ENCODE results near the gene EIF4B. TPM values are rescaled to one million over a fixed set of nuclear protein-coding genes. Genes with fewer than 3 reads are reported as not detected.

The EIF4B gene
- total and polyA plus RNA-seq, 2 of the 8 experiments (the other 6 are each of a cell fraction or from before 2014, with no cell fraction given) = 269 to 816 TPM

DNA sequence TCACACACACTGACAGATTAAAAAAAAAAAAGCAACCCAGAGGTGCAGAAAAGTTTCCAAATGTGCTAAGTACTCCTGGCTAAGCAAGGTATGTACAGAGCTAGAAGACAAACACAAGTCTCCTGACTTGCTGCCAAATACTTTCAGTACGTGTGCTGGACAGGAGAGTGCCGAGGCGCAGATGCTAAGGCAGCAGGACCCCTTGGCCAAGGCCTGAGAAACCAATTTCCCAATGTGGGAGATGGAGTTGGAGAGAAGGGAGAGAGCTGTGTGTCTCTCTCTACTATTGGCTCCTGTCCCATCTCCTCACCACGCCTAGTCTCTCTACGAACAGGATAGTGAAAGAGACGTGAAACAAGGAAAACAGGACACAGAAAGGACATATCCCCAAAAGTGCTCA lies 67.6 kb downstream of the EIF4B start:
- H3K23ac ChIP-seq (ENCODE audit: insufficient read length) = no peak overlapping the region
- no peak overlapping the region for H2BK15ac ChIP-seq (ENCODE audit: low read length)
- H3K27ac ChIP-seq (ENCODE audit: low read depth, low read length) = no peak overlapping the region
- H3K56ac ChIP-seq (replicated peaks; ENCODE audit: insufficient read length, low read depth, low read length) = no peak overlapping the region
- H4K20me1 ChIP-seq (replicated peaks in 1 of 2; ENCODE audit: control insufficient read depth in 1 of 2, insufficient read depth in 2 of 2, low read length in 2 of 2) = peaks cover 2 to 4% of the 10 kb centered on the region in 2 experiments
- H3K9me3 ChIP-seq (ENCODE audit: insufficient read depth in 2 of 2, low read depth in 1 of 2, low read length in 1 of 2) = no peaks in the 10 kb centered on the region
- H3K4me2 ChIP-seq (ENCODE audit: insufficient read depth in 1 of 2, low read depth in 2 of 2, low read length in 2 of 2) = no peak overlapping the region
- no peak overlapping the region for H3K18ac ChIP-seq (ENCODE audit: extremely low read depth, low read length)
- DNase-seq (ENCODE audit: low read depth in 1 of 2, low spot score in 2 of 2) (no peak), FAIRE-seq (no peak)
- no peak overlapping the region for H4K8ac ChIP-seq (ENCODE audit: extremely low read depth, insufficient read depth, low read length)
- H3K36me3 ChIP-seq (ENCODE audit: control insufficient read depth in 2 of 4, insufficient read depth in 4 of 4, low read length in 3 of 4) = peaks cover 0 to 4% (median 2%) of the 10 kb centered on the region in 4 experiments; a peak in 2 of 8 replicates
- H3K27me3 ChIP-seq (replicated peaks in 1 of 4; ENCODE audit: control insufficient read depth in 3 of 4, extremely low read depth in 1 of 4, insufficient read depth in 3 of 4, low read length in 3 of 4) = peaks cover 0 to 2% (median 0%) of the 10 kb centered on the region in 4 experiments; a peak in 2 of 7 replicates
- no peaks in the 10 kb centered on the region for H3K79me2 ChIP-seq (ENCODE audit: control insufficient read depth in 1 of 2, insufficient read depth in 2 of 2, low read length in 2 of 2)
- no peaks in the 10 kb centered on the region for H3K79me1 ChIP-seq (ENCODE audit: low read depth, low read length)
- WGBS, 2 experiments (ENCODE audit: extremely low coverage in 1 of 2, insufficient coverage in 1 of 2, insufficient read length in 1 of 2, insufficient replicate concordance in 2 of 2, low coverage in 1 of 2, low lambda C conversion rate in 2 of 2, missing lambda C conversion rate in 1 of 2) = 91% methylated on average over 6 of the region's 6 CpGs; no CpG with 5 or more reads in 1 of the 2 experiments
- H3K23me2 ChIP-seq (ENCODE audit: low read depth, low read length) = peaks cover 4% of the 10 kb centered on the region; the same call in 1 of the 2 replicates
- peaks cover 6 to 16% (median 10%) of the 10 kb centered on the region in 4 experiments for H3K4me1 ChIP-seq (replicated peaks in 1 of 4; ENCODE audit: control insufficient read depth in 3 of 4, insufficient read depth in 4 of 4, low read length in 3 of 4)
- no peak overlapping the region for H2AFZ ChIP-seq (ENCODE audit: low read length)
- H2BK12ac ChIP-seq (ENCODE audit: low read depth, low read length) = no peak overlapping the region
- H2BK5ac ChIP-seq (ENCODE audit: low read depth, low read length) = no peak overlapping the region
- no peak overlapping the region for H4K91ac ChIP-seq (replicated peaks; ENCODE audit: insufficient read length, low read length)
- H2AK5ac ChIP-seq (ENCODE audit: low read depth, low read length) = no peak overlapping the region
- ChIA-PET POLR2A (ENCODE audit: partially characterized antibody) (interaction anchor here (0.6 to 0.7 kb wide), 2 partner anchors 20 to 191 kb away, joined by 3 read pairs; no protein-coding TSS in a partner anchor), CTCF (ENCODE audit: partially characterized antibody) (interaction anchor here (0.6 to 22.4 kb wide), 6 partner anchors 8 to 172 kb away, joined by 3 to 531 read pairs (median 12); partner anchors contain the start of genes IGFBP6 and SOAT2)
- no peak overlapping the region for H2BK120ac ChIP-seq (replicated peaks; ENCODE audit: low read depth, low read length)
- TF ChIP-seq, protein P1, sequence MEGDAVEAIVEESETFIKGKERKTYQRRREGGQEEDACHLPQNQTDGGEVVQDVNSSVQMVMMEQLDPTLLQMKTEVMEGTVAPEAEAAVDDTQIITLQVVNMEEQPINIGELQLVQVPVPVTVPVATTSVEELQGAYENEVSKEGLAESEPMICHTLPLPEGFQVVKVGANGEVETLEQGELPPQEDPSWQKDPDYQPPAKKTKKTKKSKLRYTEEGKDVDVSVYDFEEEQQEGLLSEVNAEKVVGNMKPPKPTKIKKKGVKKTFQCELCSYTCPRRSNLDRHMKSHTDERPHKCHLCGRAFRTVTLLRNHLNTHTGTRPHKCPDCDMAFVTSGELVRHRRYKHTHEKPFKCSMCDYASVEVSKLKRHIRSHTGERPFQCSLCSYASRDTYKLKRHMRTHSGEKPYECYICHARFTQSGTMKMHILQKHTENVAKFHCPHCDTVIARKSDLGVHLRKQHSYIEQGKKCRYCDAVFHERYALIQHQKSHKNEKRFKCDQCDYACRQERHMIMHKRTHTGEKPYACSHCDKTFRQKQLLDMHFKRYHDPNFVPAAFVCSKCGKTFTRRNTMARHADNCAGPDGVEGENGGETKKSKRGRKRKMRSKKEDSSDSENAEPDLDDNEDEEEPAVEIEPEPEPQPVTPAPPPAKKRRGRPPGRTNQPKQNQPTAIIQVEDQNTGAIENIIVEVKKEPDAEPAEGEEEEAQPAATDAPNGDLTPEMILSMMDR (IDR thresholded peaks at IDR 0.05; ENCODE audit: control extremely low read depth in 1 of 3, insufficient read depth in 1 of 3, low read depth in 1 of 3, low read length in 3 of 3) = no peak
- TF ChIP-seq NANOG (IDR thresholded peaks at IDR 0.05; ENCODE audit: insufficient read depth, low read depth, low read length, poor library complexity, severe bottlenecking) = no peak
- H3K4ac ChIP-seq (replicated peaks; ENCODE audit: insufficient read length, low read depth, low read length) = no peak overlapping the region
- no peak overlapping the region for H4K5ac ChIP-seq (ENCODE audit: insufficient read length, low read depth, low read length)
- H3K14ac ChIP-seq (ENCODE audit: insufficient read length) = no peak overlapping the region
- H3K9ac ChIP-seq (replicated peaks in 1 of 4; ENCODE audit: extremely low read depth in 1 of 4, low read depth in 3 of 4, low read length in 3 of 4) = no peak overlapping the region
- H3K4me3 ChIP-seq (ENCODE audit: extremely low read depth in 1 of 4, insufficient read depth in 2 of 4, low read depth in 3 of 4, low read length in 4 of 4) = no peak overlapping the region
- no peak overlapping the region for H2BK20ac ChIP-seq (ENCODE audit: low read length)
